Smooth muscle cell (in vitro differentiated cells): ENCODE measurements around the gene TMEM255A. TPM values are rescaled to one million over a fixed set of nuclear protein-coding genes. Genes with fewer than 3 reads are reported as not detected.

Source experiments
- DNase-seq: peaks from one replicate; lab custom pipeline; 2025; ENCODE audit not compliant: unreplicated experiment; lab: John Stamatoyannopoulos, UW
- H2AFZ ChIP-seq: fragments of 200-600 bp; sonication (generic); 2 replicates; pipeline ENCODE4 v1.6.0; 2016; ENCODE audit warnings: antibody characterized with exemption, low read depth, mild to moderate bottlenecking
- H3F3A ChIP-seq: fragments of 200-600 bp; sonication (generic); 2 replicates; pipeline ENCODE4 v1.6.0; 2017; ENCODE audit warnings: antibody characterized with exemption, low read depth
- H3K27ac ChIP-seq: fragments of 200-600 bp; sonication (generic); 2 replicates; pipeline ENCODE4 v1.5.1; 2016; ENCODE audit warnings: low read depth, mild to moderate bottlenecking
- H3K27me3 ChIP-seq: fragments of 200-600 bp; sonication (generic); 2 replicates; pipeline ENCODE4 v1.6.1; 2016; ENCODE audit warnings: low read depth, mild to moderate bottlenecking
- H3K36me3 ChIP-seq: fragments of 200-600 bp; sonication (generic); 2 replicates; pipeline ENCODE4 v1.5.1; 2016; ENCODE audit warnings: low read depth
- H3K4me1 ChIP-seq: fragments of 200-600 bp; sonication (generic); 2 replicates; pipeline ENCODE4 v1.5.1; 2016; ENCODE audit warnings: low read depth
- H3K4me2 ChIP-seq: fragments of 200-600 bp; sonication (generic); 2 replicates; pipeline ENCODE4 v1.6.0; 2016; ENCODE audit warnings: mild to moderate bottlenecking
- H3K4me3 ChIP-seq: fragments of 200-600 bp; sonication (generic); 2 replicates; pipeline ENCODE4 v1.5.1; 2016; ENCODE audit warnings: mild to moderate bottlenecking
- H3K79me2 ChIP-seq: fragments of 200-600 bp; sonication (generic); 2 replicates; pipeline ENCODE4 v1.6.0; 2016; ENCODE audit warnings: low read depth, mild to moderate bottlenecking
- H3K9ac ChIP-seq: fragments of 200-600 bp; sonication (generic); 2 replicates; pipeline ENCODE4 v1.6.0; 2016; ENCODE audit warnings: low read depth
- H3K9me3 ChIP-seq: fragments of 200-600 bp; sonication (generic); replicated peaks from 2 replicates; pipeline ENCODE4 v1.5.1; 2016; ENCODE audit warnings: low read depth
- H4K20me1 ChIP-seq: fragments of 200-600 bp; sonication (generic); 2 replicates; pipeline ENCODE4 v1.6.0; 2016; ENCODE audit warnings: low read depth
- CTCF ChIP-seq: fragments of 200-600 bp; sonication (generic); IDR thresholded peaks from 2 replicates; pipeline ENCODE4 v1.5.1; 2017; ENCODE audit warnings: borderline replicate concordance, mild to moderate bottlenecking, antibody characterized with exemption; ENCODE audit not compliant: insufficient read depth, poor library complexity, severe bottlenecking
- WGBS: methylation state at CpG from one replicate; pipeline ENCODE4 v1.1.7; 2016; ENCODE audit warnings: low lambda C conversion rate; 5-methylcytosine and 5-hydroxymethylcytosine counted together
- polyA plus RNA-seq: library from polyadenylated mRNA; unstranded; fragments of >200 nt; fragmentation: Nextera tagmentation; extraction: Ambion mirVana; gene quantifications from 2 replicates; pipeline ENCODE4 v1.2.1, GENCODE V29; 2016
- total RNA-seq: library from RNA; depleted of rRNA; stranded (reverse); fragments of >200 nt; gene quantifications from 2 replicates; pipeline ENCODE4 v1.2.3, GENCODE V29; 2014

TMEM255A gene
- total and polyA plus RNA-seq, 2 experiments from 2014 or later, result 0.04 TPM; not detected in 1

GRCh38 chrX:120235284-120235683 is 76.0 kb downstream of the TMEM255A start:
- no peaks in the 10 kb centered on the region for H3K79me2 ChIP-seq
- no peak for DNase-seq
- H3K9me3 ChIP-seq, result no peaks in the 10 kb centered on the region
- H3K4me3 ChIP-seq, result no peak overlapping the region
- no peak overlapping the region for H3K4me2 ChIP-seq
- no peaks in the 10 kb centered on the region for H3K36me3 ChIP-seq
- no peak overlapping the region for H3K9ac ChIP-seq
- no peak overlapping the region for H3K27ac ChIP-seq
- H2AFZ ChIP-seq, result no peak overlapping the region
- no peak for TF ChIP-seq CTCF
- H4K20me1 ChIP-seq, result no peaks in the 10 kb centered on the region
- H3F3A ChIP-seq, result no peaks in the 10 kb centered on the region
- no peaks in the 10 kb centered on the region for H3K27me3 ChIP-seq
- no peaks in the 10 kb centered on the region for H3K4me1 ChIP-seq
- 54% methylated on average over 6 of the region's 6 CpGs for WGBS

GRCh38 chrX:120228187-120228908 is 82.9 kb downstream of the TMEM255A start:
- H3K27me3 ChIP-seq, result no peaks in the 10 kb centered on the region
- H3K4me3 ChIP-seq, result no peak overlapping the region
- H4K20me1 ChIP-seq, result no peaks in the 10 kb centered on the region
- no peaks in the 10 kb centered on the region for H3F3A ChIP-seq
- no peaks in the 10 kb centered on the region for H3K4me1 ChIP-seq
- H2AFZ ChIP-seq, result no peak overlapping the region
- H3K9ac ChIP-seq, result no peak overlapping the region
- DNase-seq, result no peak
- no peaks in the 10 kb centered on the region for H3K36me3 ChIP-seq
- no peak for TF ChIP-seq CTCF
- H3K4me2 ChIP-seq, result no peak overlapping the region
- H3K9me3 ChIP-seq, result no peaks in the 10 kb centered on the region
- no peaks in the 10 kb centered on the region for H3K79me2 ChIP-seq
- no peak overlapping the region for H3K27ac ChIP-seq
- WGBS, result 75% methylated on average over 9 of the region's 9 CpGs

- no peaks in the 10 kb centered on the region for H3F3A ChIP-seq
- no peak for TF ChIP-seq CTCF
- H3K9me3 ChIP-seq, result no peaks in the 10 kb centered on the region
- H3K4me3 ChIP-seq, result no peak overlapping the region
- H3K4me2 ChIP-seq, result no peak overlapping the region
- DNase-seq, result no peak
- H3K79me2 ChIP-seq, result no peaks in the 10 kb centered on the region
- no peaks in the 10 kb centered on the region for H3K27me3 ChIP-seq
- no peaks in the 10 kb centered on the region for H3K36me3 ChIP-seq
- 82% methylated on average over 4 of the region's 4 CpGs for WGBS
- no peaks in the 10 kb centered on the region for H3K4me1 ChIP-seq
- H4K20me1 ChIP-seq, result no peaks in the 10 kb centered on the region
- H3K27ac ChIP-seq, result no peak overlapping the region
- H2AFZ ChIP-seq, result no peak overlapping the region
- H3K9ac ChIP-seq, result no peak overlapping the region
Observed at GRCh38 chrX:120224388-120224787, 86.9 kb downstream of the TMEM255A start.

- TF ChIP-seq CTCF, result no peak
- DNase-seq, result no peak
- no peaks in the 10 kb centered on the region for H3F3A ChIP-seq
- H2AFZ ChIP-seq, result no peak overlapping the region
- no peak overlapping the region for H3K4me2 ChIP-seq
- no peak overlapping the region for H3K9ac ChIP-seq
- WGBS, result 68% methylated on average over 8 of the region's 8 CpGs
- no peak overlapping the region for H3K27ac ChIP-seq
- no peaks in the 10 kb centered on the region for H3K36me3 ChIP-seq
- no peak overlapping the region for H3K4me3 ChIP-seq
- H3K27me3 ChIP-seq, result no peaks in the 10 kb centered on the region
- no peaks in the 10 kb centered on the region for H3K4me1 ChIP-seq
- H4K20me1 ChIP-seq, result no peaks in the 10 kb centered on the region
- H3K79me2 ChIP-seq, result no peaks in the 10 kb centered on the region
- H3K9me3 ChIP-seq, result no peaks in the 10 kb centered on the region
Observed at GRCh38 chrX:120223374-120223773, 87.9 kb downstream of the TMEM255A start.
